Keratinocyte (primary cell): Measurements from ENCODE around the gene CDH13.

Experiments
- CTCF ChIP-seq, 3 experiments: IDR thresholded peaks in 1 of 3; conservative IDR thresholded peaks in 1 of 3; optimal IDR thresholded peaks in 1 of 3; 2 replicates in 2 of 3; 3 replicates in 1 of 3; pipeline versions ENCODE3 to v1.5.1; 2011; ENCODE audit warnings: low read length in 3 of 3, mild to moderate bottlenecking in 3 of 3, moderate library complexity in 2 of 3, control low read depth in 1 of 3, inconsistent platforms in 1 of 3; ENCODE audit not compliant: insufficient read depth in 2 of 3; ENCODE audit errors: extremely low read depth in 1 of 3
- EZH2 ChIP-seq: IDR thresholded peaks from one replicate; pipeline ENCODE4 v1.6.1; 2012; ENCODE audit warnings: inconsistent platforms, mild to moderate bottlenecking, low read length, moderate library complexity

- TF ChIP-seq CTCF (optimal IDR thresholded peaks at IDR 0.05 in 1 of 3, IDR thresholded peaks at IDR 0.05 in 1 of 3, conservative IDR thresholded peaks at IDR 0.05 in 1 of 3; ENCODE audit: extremely low read depth in 1 of 3, insufficient read depth in 2 of 3, low read length in 3 of 3) = no peak
- TF ChIP-seq EZH2 = no peak
Observed at GRCh38 chr16:83615953-83616350, 989.2 kb downstream of the CDH13 start.
